ENCODE data around the gene CACNA2D2. TPM values are rescaled to one million over a fixed set of nuclear protein-coding genes. Genes with fewer than 3 reads are reported as not detected.
A peak's percentile ranks its signal among the peaks of the same experiment; 100 is the strongest.

The CACNA2D2 gene
- polyA plus RNA-seq, 2 donors = 0.28 to 0.31 TPM

GRCh38 chr3:50340448-50341329 lies 162.7 kb downstream of the CACNA2D2 start, which contains the start of gene RASSF1:
RASSF1 (minus strand) TSS chr3:50340836; CDS start chr3:50340805, 31 bp downstream.
- no peaks in the 10 kb centered on the region for H3K27me3 ChIP-seq (ENCODE audit: control insufficient read depth in 1 of 2, insufficient read depth in 2 of 2, low read length in 2 of 2)
- H3K36me3 ChIP-seq (ENCODE audit: control insufficient read depth in 2 of 2, insufficient read depth in 2 of 2, low read length in 1 of 2) = no peaks in the 10 kb centered on the region
- H3K4me3 ChIP-seq (ENCODE audit: low read depth in 1 of 2, low read length in 2 of 2) = peak within 1 kb of the TSS; percentile 40 to 58
- H3K4me1 ChIP-seq (ENCODE audit: control insufficient read depth in 2 of 2, insufficient read depth in 2 of 2, low read length in 1 of 2) = peaks cover 15 to 26% of the 10 kb centered on the region in 2 donors
- no peaks in the 10 kb centered on the region for H3K9me3 ChIP-seq (ENCODE audit: control insufficient read depth in 2 of 2, insufficient read depth in 1 of 2, low read depth in 1 of 2, low read length in 1 of 2)
- H3K27ac ChIP-seq (ENCODE audit: low read depth in 2 of 2, low read length in 1 of 2) = peak within 1 kb of the TSS; percentile 78 to 79
- 4 to 7% methylated on average over 64 to 85 of the region's 85 CpGs for WGBS, 2 donors

GRCh38 chr3:50340147-50340447 lies 163.3 kb downstream of the CACNA2D2 start:
- Histone ChIP-seq H3K4me1 (ENCODE audit: control insufficient read depth in 2 of 2, insufficient read depth in 2 of 2, low read length in 1 of 2) (peaks cover 12 to 22% of the 10 kb centered on the region in 2 donors), H3K27me3 (ENCODE audit: control insufficient read depth in 1 of 2, insufficient read depth in 2 of 2, low read length in 2 of 2) (no peaks in the 10 kb centered on the region), H3K36me3 (ENCODE audit: control insufficient read depth in 2 of 2, insufficient read depth in 2 of 2, low read length in 1 of 2) (no peaks in the 10 kb centered on the region), H3K4me3 (ENCODE audit: low read depth in 1 of 2, low read length in 2 of 2) (peak overlapping the region; percentile 40 to 58), H3K9me3 (ENCODE audit: control insufficient read depth in 2 of 2, insufficient read depth in 1 of 2, low read depth in 1 of 2, low read length in 1 of 2) (no peaks in the 10 kb centered on the region), H3K27ac (ENCODE audit: low read depth in 2 of 2, low read length in 1 of 2) (peak overlapping the region; percentile 78 to 79)
- 22 to 23% methylated on average over 9 of the region's 9 CpGs for WGBS, 2 donors

DNA sequence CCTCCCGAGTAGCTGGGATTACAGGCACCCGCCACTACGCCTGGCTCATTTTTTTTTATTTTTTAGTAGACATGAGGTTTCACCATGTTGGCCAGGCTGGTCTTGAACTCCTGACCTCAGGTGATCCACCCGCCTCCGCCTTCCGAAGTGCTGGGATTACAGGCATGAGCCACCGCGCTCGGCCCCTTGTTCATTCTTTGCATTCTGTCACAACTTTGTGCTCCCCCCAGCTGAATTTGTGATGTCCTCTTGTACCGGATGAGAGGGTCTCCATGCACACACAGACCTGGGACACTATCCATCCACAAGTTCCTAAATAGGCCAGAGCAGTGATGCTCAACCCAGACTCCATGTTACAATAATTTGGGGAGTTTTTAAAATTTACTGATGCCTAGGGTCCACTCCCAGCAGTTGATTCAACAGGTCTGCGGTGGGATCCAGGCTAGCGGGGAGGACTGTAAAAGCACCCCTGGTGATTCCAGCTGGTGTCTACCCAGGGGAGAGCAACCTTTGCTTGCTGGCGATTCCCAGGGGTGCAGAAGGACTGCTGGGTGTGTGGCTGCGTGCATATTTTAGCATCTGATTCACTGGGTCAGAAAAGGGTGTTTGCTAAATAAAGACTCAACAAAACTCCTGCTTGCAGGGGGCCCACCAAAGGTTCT lies 163.8 kb downstream of the CACNA2D2 start:
- Histone ChIP-seq H3K36me3 (ENCODE audit: control insufficient read depth in 2 of 2, insufficient read depth in 2 of 2, low read length in 1 of 2) (no peaks in the 10 kb centered on the region), H3K4me1 (ENCODE audit: control insufficient read depth in 2 of 2, insufficient read depth in 2 of 2, low read length in 1 of 2) (peaks cover 12 to 22% of the 10 kb centered on the region in 2 donors), H3K4me3 (ENCODE audit: low read depth in 1 of 2, low read length in 2 of 2) (peak overlapping the region; percentile 40 to 58), H3K9me3 (ENCODE audit: control insufficient read depth in 2 of 2, insufficient read depth in 1 of 2, low read depth in 1 of 2, low read length in 1 of 2) (no peaks in the 10 kb centered on the region), H3K27me3 (ENCODE audit: control insufficient read depth in 1 of 2, insufficient read depth in 2 of 2, low read length in 2 of 2) (no peaks in the 10 kb centered on the region), H3K27ac (ENCODE audit: low read depth in 2 of 2, low read length in 1 of 2) (peak overlapping the region; percentile 78 to 79)
- 70 to 77% methylated on average over 14 of the region's 14 CpGs for WGBS, 2 donors

DNA sequence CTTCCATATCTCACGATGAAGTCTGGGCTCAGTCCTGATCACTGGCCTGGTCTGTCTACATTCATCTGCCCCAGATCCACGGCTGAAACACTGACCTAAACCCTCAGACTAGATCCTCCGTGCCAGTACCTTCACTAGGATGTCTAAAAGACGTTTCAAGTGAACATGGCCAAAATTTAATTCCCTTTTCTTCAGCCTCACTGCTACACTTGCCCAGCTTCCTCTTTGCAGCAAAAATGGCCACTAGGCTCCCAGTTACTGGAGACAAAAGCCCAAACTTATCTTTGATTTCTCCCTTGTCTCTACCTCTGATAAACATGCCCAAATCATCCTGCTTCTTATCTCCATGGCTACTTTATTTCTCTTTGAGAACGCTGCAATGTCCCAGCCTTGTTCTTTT lies 164.5 kb downstream of the CACNA2D2 start:
- WGBS, 2 donors = 62 to 68% methylated on average over 5 of the region's 5 CpGs
- Histone ChIP-seq H3K9me3 (ENCODE audit: control insufficient read depth in 2 of 2, insufficient read depth in 1 of 2, low read depth in 1 of 2, low read length in 1 of 2) (no peaks in the 10 kb centered on the region), H3K4me1 (ENCODE audit: control insufficient read depth in 2 of 2, insufficient read depth in 2 of 2, low read length in 1 of 2) (peaks cover 12 to 22% of the 10 kb centered on the region in 2 donors), H3K27me3 (ENCODE audit: control insufficient read depth in 1 of 2, insufficient read depth in 2 of 2, low read length in 2 of 2) (no peaks in the 10 kb centered on the region), H3K36me3 (ENCODE audit: control insufficient read depth in 2 of 2, insufficient read depth in 2 of 2, low read length in 1 of 2) (no peaks in the 10 kb centered on the region), H3K27ac (ENCODE audit: low read depth in 2 of 2, low read length in 1 of 2) (peak overlapping the region; percentile 30 to 98), H3K4me3 (ENCODE audit: low read depth in 1 of 2, low read length in 2 of 2) (peak overlapping the region in 1 of 2 donors; percentile 13)

GRCh38 chr3:50337175-50337861 lies 166.1 kb downstream of the CACNA2D2 start:
- H3K4me3 ChIP-seq (ENCODE audit: low read depth in 1 of 2, low read length in 2 of 2) = peak overlapping the region; percentile 55 to 76
- H3K36me3 ChIP-seq (ENCODE audit: control insufficient read depth in 2 of 2, insufficient read depth in 2 of 2, low read length in 1 of 2) = peaks cover 0 to under 1% of the 10 kb centered on the region in 2 donors
- H3K9me3 ChIP-seq (ENCODE audit: control insufficient read depth in 2 of 2, insufficient read depth in 1 of 2, low read depth in 1 of 2, low read length in 1 of 2) = no peaks in the 10 kb centered on the region
- peak overlapping the region; percentile 98 to 99 for H3K27ac ChIP-seq (ENCODE audit: low read depth in 2 of 2, low read length in 1 of 2)
- peaks cover 12 to 19% of the 10 kb centered on the region in 2 donors for H3K4me1 ChIP-seq (ENCODE audit: control insufficient read depth in 2 of 2, insufficient read depth in 2 of 2, low read length in 1 of 2)
- WGBS, 2 donors = 0 to 1% methylated on average over 68 to 79 of the region's 79 CpGs
- no peaks in the 10 kb centered on the region for H3K27me3 ChIP-seq (ENCODE audit: control insufficient read depth in 1 of 2, insufficient read depth in 2 of 2, low read length in 2 of 2)

DNA sequence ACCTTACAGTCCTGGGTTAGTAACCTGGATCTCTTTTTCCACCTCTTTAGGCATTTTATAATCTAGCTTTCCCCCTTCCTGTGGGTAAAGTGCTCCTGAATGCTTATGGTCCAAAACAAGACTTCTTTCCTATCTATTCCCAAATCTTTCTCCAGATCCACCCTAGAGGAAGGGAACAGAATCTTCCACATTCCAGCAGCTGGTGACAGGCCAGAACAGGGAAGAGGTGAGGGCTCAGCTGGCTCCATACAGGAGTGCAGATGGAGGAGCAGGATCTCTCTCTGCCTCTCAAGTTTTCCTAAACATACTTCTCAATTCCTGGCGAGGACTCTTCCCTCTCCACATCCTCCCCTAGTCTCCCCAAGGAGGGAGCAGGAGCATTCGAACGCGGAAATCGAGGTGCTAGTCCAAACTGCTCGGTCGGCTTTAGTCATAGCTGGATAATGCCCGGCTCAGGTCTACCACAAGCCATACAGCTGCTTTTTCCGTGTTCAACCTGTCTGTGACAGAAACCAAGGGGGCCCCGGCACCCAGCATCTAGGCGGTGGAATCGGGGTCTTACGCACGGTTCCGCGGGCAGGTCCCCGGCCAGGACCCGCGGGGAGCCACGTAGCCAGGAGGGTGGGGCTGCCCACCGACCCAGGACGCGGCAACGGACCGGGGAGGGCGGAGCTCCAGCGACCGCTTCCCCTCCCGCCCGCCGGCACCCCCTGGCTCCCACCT lies 166.8 kb downstream of the CACNA2D2 start:
- WGBS, 2 donors = 0 to 1% methylated on average over 23 to 31 of the region's 31 CpGs
- Histone ChIP-seq H3K27me3 (ENCODE audit: control insufficient read depth in 1 of 2, insufficient read depth in 2 of 2, low read length in 2 of 2) (no peaks in the 10 kb centered on the region), H3K9me3 (ENCODE audit: control insufficient read depth in 2 of 2, insufficient read depth in 1 of 2, low read depth in 1 of 2, low read length in 1 of 2) (no peaks in the 10 kb centered on the region), H3K27ac (ENCODE audit: low read depth in 2 of 2, low read length in 1 of 2) (peak overlapping the region; percentile 98 to 99), H3K36me3 (ENCODE audit: control insufficient read depth in 2 of 2, insufficient read depth in 2 of 2, low read length in 1 of 2) (peaks cover 1 to 6% of the 10 kb centered on the region in 2 donors), H3K4me3 (ENCODE audit: low read depth in 1 of 2, low read length in 2 of 2) (peak overlapping the region; percentile 55 to 76), H3K4me1 (ENCODE audit: control insufficient read depth in 2 of 2, insufficient read depth in 2 of 2, low read length in 1 of 2) (peaks cover 10 to 18% of the 10 kb centered on the region in 2 donors)

GRCh38 chr3:50334339-50335075 lies 168.9 kb downstream of the CACNA2D2 start:
- H3K27ac ChIP-seq (ENCODE audit: low read depth in 2 of 2, low read length in 1 of 2) = peak overlapping the region; percentile 54 to 60
- H3K27me3 ChIP-seq (ENCODE audit: control insufficient read depth in 1 of 2, insufficient read depth in 2 of 2, low read length in 2 of 2) = no peaks in the 10 kb centered on the region
- 44 to 52% methylated on average over 5 of the region's 5 CpGs for WGBS, 2 donors
- H3K4me1 ChIP-seq (ENCODE audit: control insufficient read depth in 2 of 2, insufficient read depth in 2 of 2, low read length in 1 of 2) = peaks cover 4 to 6% of the 10 kb centered on the region in 2 donors
- peaks cover 0 to 2% of the 10 kb centered on the region in 2 donors for H3K9me3 ChIP-seq (ENCODE audit: control insufficient read depth in 2 of 2, insufficient read depth in 1 of 2, low read depth in 1 of 2, low read length in 1 of 2)
- H3K36me3 ChIP-seq (ENCODE audit: control insufficient read depth in 2 of 2, insufficient read depth in 2 of 2, low read length in 1 of 2) = peaks cover 16 to 21% of the 10 kb centered on the region in 2 donors
- H3K4me3 ChIP-seq (ENCODE audit: low read depth in 1 of 2, low read length in 2 of 2) = no peak overlapping the region

GRCh38 chr3:50333744-50334328 lies 169.6 kb downstream of the CACNA2D2 start:
- Histone ChIP-seq H3K4me1 (ENCODE audit: control insufficient read depth in 2 of 2, insufficient read depth in 2 of 2, low read length in 1 of 2) (peaks cover 4 to 6% of the 10 kb centered on the region in 2 donors), H3K27ac (ENCODE audit: low read depth in 2 of 2, low read length in 1 of 2) (peak overlapping the region; percentile 54 to 60), H3K27me3 (ENCODE audit: control insufficient read depth in 1 of 2, insufficient read depth in 2 of 2, low read length in 2 of 2) (no peaks in the 10 kb centered on the region), H3K4me3 (ENCODE audit: low read depth in 1 of 2, low read length in 2 of 2) (no peak overlapping the region), H3K36me3 (ENCODE audit: control insufficient read depth in 2 of 2, insufficient read depth in 2 of 2, low read length in 1 of 2) (peaks cover 16 to 21% of the 10 kb centered on the region in 2 donors), H3K9me3 (ENCODE audit: control insufficient read depth in 2 of 2, insufficient read depth in 1 of 2, low read depth in 1 of 2, low read length in 1 of 2) (peaks cover 0 to 2% of the 10 kb centered on the region in 2 donors)
- WGBS, 2 donors = 59 to 65% methylated on average over 12 of the region's 12 CpGs

Measured in esophagus (tissue), 2 donors.